Measurements from ENCODE around the gene DEAF1.

DNA sequence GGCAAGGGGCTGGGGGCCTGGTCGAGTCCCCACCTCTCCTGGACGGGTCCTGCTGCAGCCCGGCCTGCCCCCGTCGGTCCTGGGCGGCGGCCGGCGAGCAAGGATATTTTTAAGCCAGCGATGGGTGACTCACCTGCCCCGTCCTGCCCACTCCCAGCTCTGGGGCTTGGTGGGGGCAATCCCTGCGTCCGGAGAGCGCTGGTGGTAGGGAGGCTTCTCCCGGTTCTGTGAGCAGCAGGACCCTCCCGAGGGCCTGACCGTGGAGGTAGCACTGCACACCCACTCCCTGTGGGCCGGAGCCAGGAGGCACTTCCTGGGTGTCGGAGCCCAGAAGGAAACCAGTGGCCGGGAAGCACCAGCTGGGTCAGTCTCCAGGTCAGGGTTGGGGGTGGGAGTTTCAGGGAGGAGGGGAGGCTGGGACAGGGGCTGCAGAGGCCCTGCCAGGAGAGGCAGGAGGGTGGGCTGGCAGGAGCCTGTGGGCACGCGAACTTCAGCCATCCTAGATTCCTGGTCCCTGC is 11.5 kb upstream of the DEAF1 start:
- TF ChIP-seq POLR2A (IDR thresholded peaks at IDR 0.05; ENCODE audit: low read length) (no peak), GATA1 (IDR thresholded peaks at IDR 0.05; ENCODE audit: low read depth, low read length) (no peak)
